ENCODE measurements around the gene VIPR1.

DNA sequence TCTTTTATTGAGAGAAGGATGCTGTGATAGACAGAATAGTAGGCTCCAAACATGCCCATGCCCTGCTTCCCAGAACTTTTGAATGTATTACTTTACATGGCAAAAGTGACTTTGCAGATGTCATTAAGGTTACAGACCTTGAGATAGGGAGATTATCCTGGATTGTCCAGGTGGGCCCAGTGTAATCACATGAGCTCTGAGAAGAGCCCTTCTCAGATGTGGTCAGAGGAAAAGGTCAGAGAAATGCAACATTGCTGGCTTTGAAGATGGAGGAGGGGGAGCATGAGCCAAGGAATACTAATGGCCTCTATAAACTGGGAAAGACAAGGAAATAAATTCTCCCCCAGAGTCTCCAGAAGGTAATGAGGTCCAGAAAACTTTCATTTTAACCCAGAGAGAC lies 46.2 kb upstream of the VIPR1 start:
- TF ChIP-seq, protein P1, sequence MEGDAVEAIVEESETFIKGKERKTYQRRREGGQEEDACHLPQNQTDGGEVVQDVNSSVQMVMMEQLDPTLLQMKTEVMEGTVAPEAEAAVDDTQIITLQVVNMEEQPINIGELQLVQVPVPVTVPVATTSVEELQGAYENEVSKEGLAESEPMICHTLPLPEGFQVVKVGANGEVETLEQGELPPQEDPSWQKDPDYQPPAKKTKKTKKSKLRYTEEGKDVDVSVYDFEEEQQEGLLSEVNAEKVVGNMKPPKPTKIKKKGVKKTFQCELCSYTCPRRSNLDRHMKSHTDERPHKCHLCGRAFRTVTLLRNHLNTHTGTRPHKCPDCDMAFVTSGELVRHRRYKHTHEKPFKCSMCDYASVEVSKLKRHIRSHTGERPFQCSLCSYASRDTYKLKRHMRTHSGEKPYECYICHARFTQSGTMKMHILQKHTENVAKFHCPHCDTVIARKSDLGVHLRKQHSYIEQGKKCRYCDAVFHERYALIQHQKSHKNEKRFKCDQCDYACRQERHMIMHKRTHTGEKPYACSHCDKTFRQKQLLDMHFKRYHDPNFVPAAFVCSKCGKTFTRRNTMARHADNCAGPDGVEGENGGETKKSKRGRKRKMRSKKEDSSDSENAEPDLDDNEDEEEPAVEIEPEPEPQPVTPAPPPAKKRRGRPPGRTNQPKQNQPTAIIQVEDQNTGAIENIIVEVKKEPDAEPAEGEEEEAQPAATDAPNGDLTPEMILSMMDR (IDR thresholded peaks at IDR 0.05), result no peak
- TF ChIP-seq POLR2A (IDR thresholded peaks at IDR 0.05), result no peak
